Stimulated activated CD8-positive, alpha-beta memory T cell treated with anti-CD3 and anti-CD28 coated beads, Interleukin-7, amount 100 ng/mL, for 24 hours (primary cell): ENCODE results near the gene ARVCF.

ENCODE experiments used
- DNase-seq: peaks from one replicate; pipeline ENCODE4 v3.0.0-alpha.2; 2020; ENCODE audit warnings: low read depth

The ARVCF gene

DNA sequence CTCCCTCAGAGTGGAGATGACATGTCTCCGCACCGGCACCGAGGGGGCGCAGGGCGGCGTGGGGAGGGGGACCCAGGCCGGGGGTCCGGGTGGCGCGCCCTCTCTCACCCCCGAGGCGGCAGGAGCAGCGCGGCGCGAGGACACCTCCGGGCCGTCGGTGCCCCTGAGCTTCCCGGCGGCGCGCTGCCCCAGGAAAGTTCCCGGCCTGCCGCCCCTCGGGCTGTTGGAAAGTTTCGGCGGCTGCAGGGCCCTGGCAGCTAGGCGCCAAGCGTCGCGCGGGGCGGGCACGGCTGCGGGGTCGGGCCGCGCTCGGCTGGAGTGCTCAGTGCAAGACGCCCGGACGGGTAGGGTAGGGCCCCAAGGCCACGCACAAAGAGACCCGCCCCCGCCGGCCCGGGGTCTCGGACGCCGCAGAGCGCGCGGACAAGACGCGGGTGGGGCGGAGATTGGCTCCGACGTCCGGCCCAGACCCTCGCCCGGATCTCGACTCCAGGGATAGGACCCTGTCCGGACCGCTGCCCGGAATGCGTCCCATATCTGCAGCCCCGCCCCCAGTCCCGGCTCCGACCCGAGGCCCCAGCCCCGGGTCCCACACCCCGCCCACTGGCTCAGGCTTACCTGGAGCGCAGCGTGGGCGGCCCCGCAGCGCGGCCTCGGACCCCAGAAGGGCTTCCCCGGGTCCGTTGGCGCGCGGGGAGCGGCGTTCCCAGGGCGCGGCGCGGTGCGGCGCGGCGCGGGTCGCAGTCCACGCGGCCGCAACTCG lies 471 bp downstream of the ARVCF start:
- no peak for DNase-seq

GRCh38 chr22:20015187-20015625 lies 1.4 kb downstream of the ARVCF start:
- no peak for DNase-seq

GRCh38 chr22:20014526-20015186 lies 2.0 kb downstream of the ARVCF start:
- DNase-seq = no peak

- no peak for DNase-seq
Observed at GRCh38 chr22:20013382-20013871, 3.2 kb downstream of the ARVCF start.

DNA sequence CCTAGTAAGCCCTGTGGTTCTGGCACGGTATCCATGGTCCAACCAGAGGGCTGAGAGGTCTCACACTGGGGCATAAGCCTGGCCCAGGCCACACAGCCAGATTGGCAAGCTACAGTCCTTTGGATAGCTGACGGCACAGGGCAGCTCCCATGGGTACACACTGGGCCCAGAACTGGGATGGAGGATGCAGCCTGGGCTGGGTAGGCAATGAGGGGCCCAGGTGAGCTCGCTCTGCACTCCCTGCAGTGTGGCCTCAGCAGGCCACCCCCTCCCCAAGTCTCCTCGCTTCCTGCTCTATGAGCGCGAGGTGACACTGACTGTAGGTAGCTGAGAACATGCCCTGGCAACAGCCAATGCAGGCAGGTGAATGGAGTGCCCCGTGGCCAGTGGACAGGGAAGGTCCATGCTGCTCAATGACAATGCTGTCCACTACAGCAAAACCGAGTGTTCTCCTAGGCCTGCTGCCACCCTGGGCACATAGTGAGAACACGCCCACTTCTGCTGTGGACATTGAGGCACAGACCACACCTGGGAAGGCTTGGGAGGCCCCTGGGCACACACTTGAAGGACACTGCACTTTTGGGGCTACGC lies 3.8 kb downstream of the ARVCF start:
- no peak for DNase-seq

DNA sequence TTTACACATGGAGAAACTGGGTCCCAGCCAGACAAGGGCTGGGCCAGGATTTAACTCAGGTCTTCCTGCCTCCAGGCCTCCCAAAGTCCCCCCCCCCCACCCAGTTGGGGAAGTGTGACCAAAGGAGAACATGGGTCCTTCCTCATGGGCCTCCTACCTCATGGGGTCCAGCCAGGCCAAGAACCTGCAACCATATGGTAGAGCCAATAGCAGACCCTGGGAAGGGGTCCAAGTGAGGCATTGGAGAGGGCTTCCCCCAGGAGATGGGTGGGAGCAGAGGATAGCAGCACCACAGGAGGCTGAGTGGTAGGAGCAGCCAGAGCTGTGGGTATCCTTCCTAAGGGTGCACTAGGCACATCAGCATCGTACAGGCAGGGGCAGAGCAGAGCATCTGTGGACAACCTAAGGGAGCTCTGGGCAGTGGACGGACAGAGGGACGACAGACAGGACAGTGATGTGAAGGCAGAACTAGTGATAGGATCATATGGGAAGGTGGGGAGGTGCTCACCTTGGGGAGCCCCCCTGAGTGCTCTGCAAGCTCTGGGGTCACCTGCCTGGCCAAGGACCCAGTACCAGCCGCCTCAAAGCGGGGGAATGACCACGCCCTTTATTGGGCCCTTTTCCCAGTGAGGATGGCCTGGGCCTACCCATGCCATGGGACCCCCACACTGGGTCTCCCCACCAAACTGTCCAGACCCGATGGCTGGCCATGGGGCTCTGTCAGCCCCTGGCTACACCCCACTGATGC lies 4.5 kb downstream of the ARVCF start:
- DNase-seq = no peak

DNA sequence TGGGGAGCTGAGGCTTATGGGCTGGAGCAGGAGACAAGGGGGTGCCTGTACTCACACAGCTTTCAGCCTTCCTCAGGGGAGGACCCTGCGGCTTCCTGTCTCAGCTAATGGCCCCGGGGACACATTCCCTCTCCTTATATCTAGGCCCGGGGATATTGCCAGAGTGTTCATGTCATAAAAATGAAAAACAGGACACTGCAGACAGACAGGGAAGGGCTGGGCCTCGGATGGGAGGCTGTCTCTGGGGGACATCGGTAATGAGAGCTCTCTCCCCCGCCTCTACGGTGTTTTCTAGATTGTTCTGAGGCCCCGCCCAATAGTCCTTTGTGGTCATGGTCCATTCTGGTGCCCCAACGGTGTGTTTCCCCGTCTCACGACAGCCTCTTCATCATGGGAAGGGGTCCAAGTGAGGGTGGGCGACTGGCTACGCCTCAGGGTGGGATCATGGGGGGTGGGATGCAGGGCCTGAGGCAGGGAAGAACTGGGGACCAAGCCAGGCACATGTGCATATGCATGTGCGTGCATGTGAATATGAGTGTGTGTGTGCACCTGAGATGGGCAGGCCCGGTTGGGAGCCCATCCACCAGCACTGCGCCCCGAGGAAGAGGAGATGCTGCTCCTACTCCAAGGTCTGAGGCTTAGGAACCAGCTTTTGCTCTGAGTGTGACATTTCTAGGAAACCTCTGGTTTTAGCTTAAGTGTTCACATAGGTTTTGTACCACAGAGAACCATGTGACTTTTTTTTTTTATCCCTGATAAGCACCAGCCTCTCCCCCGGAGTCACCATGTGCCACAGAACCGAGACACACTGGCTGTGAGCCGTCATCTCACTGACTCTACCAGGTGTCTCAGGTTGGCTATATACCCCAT lies 5.3 kb downstream of the ARVCF start:
- DNase-seq = no peak

DNA sequence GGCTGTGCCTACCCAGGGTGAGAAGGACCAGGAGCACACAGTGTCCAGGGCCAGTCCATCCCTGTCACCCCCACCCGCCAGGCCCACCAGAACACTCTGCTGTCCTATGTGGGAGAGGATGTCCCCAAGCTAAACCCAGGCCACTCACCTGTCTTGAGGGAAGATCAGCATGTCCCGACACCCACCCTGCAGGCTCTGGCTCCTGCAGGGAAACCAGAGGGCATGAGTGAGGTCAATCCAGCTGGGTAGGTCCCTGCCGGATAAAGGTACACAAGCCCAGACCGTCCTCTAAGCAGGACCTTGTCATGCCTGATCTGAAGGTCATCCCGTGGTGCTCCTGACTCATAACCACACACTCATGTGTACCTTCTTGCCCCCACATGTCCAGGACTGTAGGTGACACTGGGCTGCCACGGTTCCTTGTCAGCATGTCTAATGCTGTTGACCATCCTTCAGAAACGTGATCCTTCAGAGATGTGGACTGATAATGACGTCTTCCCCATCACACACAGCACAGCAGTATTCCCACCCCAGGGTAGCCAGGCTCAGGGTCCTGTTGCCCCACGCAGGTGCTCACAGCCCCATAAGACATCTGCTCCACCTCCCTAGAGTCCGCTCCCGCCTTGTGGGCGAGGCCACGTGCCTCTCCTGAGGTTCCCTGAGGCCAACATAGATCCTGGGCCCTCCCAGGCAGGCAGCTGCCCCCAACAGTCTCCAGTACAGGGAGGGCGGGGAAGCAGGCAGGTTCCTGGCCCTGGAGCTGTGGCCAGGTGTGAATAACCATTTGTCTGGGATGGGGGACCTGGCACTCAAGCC lies 6.1 kb downstream of the ARVCF start:
- DNase-seq = no peak

DNA sequence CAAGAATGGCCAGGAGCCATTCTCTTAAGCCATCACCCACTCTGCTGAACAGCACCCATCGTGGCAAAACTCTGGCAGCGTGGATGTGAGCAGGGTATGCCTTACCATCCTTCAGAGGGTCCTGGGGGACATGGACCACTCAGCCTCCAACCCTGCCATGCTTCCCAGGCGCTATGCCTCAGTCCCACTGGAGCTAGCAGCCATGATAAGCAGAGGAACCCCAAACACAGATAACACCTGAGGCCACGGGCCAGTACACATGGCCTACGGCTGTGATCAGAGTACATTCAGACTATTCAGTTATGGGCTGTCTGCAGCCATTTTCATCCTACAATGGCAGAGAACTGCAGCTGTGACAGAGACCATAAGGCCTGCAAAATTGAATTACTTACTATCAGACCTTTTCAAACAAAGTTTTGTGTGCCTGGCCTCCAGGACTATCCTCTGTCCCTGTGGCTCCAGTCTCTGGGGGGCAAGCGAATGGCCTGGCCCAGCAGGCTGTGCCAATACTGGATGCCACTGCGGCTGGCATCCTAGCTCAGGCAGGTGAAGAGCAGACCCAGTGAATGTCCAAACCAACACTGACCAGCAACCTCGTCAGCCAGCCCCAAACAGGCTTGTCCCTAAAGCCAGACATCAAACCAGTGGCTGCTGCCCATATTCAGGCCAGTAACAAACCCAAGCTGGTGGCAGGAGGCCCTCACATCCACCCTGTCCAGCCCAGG lies 6.9 kb downstream of the ARVCF start:
- no peak for DNase-seq

- no peak for DNase-seq
Observed at GRCh38 chr22:20009018-20009491, 7.6 kb downstream of the ARVCF start.

DNA sequence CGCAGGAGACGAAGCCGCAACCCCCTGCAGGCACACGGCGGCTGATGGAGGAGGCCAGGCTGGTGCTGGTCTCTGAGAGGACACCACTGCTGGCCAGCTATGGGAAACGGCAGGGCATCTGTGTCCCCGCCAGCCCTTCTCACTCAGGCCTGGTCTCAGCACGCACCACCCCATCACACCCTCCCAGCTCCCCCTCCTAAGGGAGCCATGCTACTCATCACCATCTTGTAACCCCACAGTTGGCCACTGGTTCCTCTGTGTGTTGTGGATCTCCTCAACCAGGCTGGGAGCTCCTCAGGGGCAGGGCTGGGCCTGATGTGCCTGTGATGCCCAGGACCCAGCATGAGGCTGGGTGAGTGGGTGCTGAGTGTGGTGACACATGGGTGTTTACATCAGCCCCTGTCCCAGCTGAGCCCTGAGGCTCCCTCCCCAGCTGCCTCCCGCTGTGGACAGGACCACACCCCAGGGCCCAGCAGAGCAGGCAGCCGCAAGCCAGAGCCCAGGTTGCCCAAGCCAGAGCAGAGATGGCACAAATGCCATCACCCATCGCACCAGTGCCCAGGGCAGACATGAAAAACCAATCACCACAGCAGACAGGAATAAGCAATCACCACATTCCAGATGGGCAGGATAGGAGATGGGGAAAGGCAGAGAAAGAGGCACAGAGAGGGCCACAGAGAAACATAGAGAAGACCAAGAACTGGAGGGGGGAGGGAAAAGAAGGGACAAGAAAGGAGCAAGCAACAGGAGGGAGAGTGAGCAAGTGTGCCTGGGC lies 8.2 kb downstream of the ARVCF start:
- DNase-seq = no peak

- no peak for DNase-seq
Observed at GRCh38 chr22:20004464-20004863, 12.2 kb downstream of the ARVCF start.

DNA sequence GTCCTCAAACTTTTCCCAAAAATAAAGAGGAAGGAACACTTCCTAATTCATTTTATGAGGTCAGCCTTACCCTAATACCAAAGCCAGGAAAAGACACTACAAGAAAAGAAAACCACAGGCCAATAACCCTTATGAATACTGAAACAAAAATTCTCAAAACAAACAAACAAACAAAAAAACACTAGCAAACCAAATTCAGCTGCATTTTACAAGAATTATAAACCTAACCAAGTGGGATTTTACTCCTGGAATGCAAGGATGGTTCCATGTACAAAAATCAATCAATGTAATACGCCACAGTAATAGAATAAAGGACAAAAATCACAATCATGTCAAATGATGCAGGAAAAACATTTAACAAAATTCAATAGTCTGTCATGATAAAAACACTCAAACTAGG lies 13.3 kb downstream of the ARVCF start:
- DNase-seq = no peak

DNA sequence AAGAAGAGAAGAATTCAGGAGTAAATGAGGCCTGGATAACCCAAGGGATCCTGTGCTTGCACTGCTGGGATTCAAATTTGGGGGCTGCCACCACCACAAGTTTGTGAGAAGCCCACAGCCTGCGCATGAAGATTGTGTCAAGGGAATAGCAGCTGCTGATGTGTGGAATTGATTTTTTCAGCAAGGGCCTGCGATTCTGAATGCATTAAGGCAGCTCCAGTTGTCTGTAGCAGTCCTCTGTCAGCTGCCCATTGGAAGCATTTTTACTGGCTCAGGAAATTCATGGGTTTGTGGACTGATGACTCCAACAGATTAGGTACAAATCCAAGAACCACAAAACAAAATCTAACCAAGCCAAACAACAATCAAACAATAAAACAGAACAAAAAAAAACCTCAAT lies 14.0 kb downstream of the ARVCF start:
- no peak for DNase-seq

DNA sequence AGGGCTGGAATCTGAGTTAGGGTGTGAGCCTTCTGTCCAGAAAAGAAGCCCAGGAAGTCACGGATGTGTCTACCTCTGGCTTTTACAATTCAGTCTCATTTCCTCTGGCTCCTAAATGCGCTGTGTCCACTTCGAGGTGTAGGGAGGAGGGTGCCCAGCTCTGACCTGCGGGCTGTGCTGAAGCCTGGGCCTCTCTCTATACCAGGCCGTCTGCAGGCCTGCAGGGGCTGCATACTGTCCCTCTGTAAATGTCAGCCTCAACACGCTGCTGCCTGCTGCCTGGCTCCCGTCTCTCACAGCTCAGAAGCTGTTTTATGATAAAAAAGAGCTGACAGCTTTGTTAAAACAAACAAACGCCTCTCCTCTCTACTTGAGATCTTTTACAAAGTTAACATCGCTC lies 14.5 kb downstream of the ARVCF start:
- DNase-seq = no peak

GRCh38 chr22:20001082-20001638 lies 15.5 kb downstream of the ARVCF start:
- DNase-seq = no peak

- DNase-seq = no peak
Observed at GRCh38 chr22:20000246-20001081, 16.2 kb downstream of the ARVCF start.
